GM12878 (cell line): ENCODE results near the gene LCOR.
"Not testable (repeated sequence)": the region's sequence is repeated elsewhere in the genome, so short reads cannot be mapped to it uniquely, and the experiment has no call there.

Source experiments
- BHLHE40 ChIP-seq, 2 experiments: fragments of 450-650 bp in 1 of 2; IDR thresholded peaks; 2 replicates each; pipeline ENCODE4 v1.6.1; 2011 to 2017; ENCODE audit warnings: low read depth in 2 of 2, borderline replicate concordance in 1 of 2, improper control_type of control experiment in 1 of 2, low read length in 1 of 2, mild to moderate bottlenecking in 1 of 2
- CBX5 ChIP-seq: sonication (generic); IDR thresholded peaks from 2 replicates; pipeline ENCODE4 v1.6.1; 2016; ENCODE audit warnings: low read depth, moderate library complexity, mild to moderate bottlenecking, inconsistent platforms
- MAX ChIP-seq: IDR thresholded peaks from 2 replicates; pipeline ENCODE4 v1.6.1; 2012; ENCODE audit warnings: low read depth, low read length, improper control_type of control experiment

- TF ChIP-seq MAX; BHLHE40 (IDR thresholded peaks at IDR 0.05; ENCODE audit: borderline replicate concordance in 1 of 2, low read depth in 2 of 2, low read length in 1 of 2); CBX5: not testable (repeated sequence)
These were observed 13.1 kb upstream of the LCOR start for GRCh38 chr10:96818971-96819370.
